B cell (primary cell): ENCODE results near the gene SLC2A11.

Experiments
- EZH2 ChIP-seq: IDR thresholded peaks from 2 replicates; pipeline ENCODE4 v1.6.1; 2012; ENCODE audit warnings: borderline replicate concordance, low read depth, mild to moderate bottlenecking, moderate library complexity, low read length; ENCODE audit not compliant: insufficient read depth, poor library complexity, severe bottlenecking
- TF ChIP-seq, protein P1 (sequence below): fragments of 200-600 bp; IDR thresholded peaks from one replicate; pipeline ENCODE4 v1.8.0; 2022; ENCODE audit warnings: antibody characterized with exemption, mild to moderate bottlenecking

DNA sequence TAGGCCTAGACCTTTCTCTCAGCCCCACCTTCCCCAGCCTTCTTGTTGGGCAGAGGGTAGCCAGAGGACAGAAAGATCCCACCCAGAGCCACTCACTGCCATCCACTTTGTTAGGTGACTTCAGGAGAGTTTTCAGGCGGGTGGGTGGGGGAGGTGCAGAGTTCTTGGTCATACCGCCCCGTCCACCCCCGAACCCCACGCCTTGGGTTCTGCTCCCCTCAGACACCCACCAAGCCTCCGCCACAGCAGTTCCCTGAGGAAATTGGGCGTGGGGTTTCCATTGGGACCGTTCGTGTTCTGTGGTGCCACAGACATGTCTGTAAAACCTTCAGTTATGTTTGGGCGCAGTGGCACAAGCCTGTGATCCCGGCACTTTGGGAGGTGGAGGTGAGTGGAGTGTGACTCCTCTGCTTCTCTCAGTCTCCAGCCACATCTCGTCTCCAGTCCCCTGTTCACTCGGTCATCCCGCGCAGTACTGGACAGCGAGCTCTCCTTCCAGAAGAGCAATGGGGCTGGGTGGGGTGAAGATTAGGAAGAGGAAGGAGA, 38.0 kb downstream of the SLC2A11 start:
- TF ChIP-seq, protein P1, sequence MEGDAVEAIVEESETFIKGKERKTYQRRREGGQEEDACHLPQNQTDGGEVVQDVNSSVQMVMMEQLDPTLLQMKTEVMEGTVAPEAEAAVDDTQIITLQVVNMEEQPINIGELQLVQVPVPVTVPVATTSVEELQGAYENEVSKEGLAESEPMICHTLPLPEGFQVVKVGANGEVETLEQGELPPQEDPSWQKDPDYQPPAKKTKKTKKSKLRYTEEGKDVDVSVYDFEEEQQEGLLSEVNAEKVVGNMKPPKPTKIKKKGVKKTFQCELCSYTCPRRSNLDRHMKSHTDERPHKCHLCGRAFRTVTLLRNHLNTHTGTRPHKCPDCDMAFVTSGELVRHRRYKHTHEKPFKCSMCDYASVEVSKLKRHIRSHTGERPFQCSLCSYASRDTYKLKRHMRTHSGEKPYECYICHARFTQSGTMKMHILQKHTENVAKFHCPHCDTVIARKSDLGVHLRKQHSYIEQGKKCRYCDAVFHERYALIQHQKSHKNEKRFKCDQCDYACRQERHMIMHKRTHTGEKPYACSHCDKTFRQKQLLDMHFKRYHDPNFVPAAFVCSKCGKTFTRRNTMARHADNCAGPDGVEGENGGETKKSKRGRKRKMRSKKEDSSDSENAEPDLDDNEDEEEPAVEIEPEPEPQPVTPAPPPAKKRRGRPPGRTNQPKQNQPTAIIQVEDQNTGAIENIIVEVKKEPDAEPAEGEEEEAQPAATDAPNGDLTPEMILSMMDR, result no peak
- TF ChIP-seq EZH2, result no peak
